Keratinocyte (primary cell): ENCODE data around the gene TTC28. TPM values are rescaled to one million over a fixed set of nuclear protein-coding genes. Genes with fewer than 3 reads are reported as not detected.

Experiments
- DNase-seq: peaks from one replicate; pipeline ENCODE4 v3.0.0-alpha.2; 2011; ENCODE audit warnings: low read depth, missing footprints, low spot score
- FAIRE-seq: peaks from 2 replicates; lab custom pipeline; 2011; peaks lifted over from hg19 to GRCh38; lab: Jason Lieb, UNC
- H2AFZ ChIP-seq: 2 replicates; pipeline ENCODE4 v1.6.0; 2012; ENCODE audit warnings: low read length, control low read depth, inconsistent platforms; ENCODE audit not compliant: control insufficient read depth
- H3K27ac ChIP-seq: 2 replicates; pipeline ENCODE4 v1.5.1; 2011; ENCODE audit warnings: low read length; ENCODE audit not compliant: control insufficient read depth, insufficient read depth
- H3K27me3 ChIP-seq: 3 replicates; pipeline ENCODE4 v1.6.0; 2011; ENCODE audit warnings: low read length; ENCODE audit not compliant: control insufficient read depth, insufficient read depth; ENCODE audit errors: extremely low read depth
- H3K36me3 ChIP-seq, 2 experiments: 2 replicates in 1 of 2; 3 replicates in 1 of 2; pipeline ENCODE4 v1.5.1; 2011; ENCODE audit warnings: low read length in 2 of 2, mild to moderate bottlenecking in 1 of 2; ENCODE audit not compliant: control insufficient read depth in 2 of 2, insufficient read depth in 2 of 2; ENCODE audit errors: extremely low read depth in 1 of 2
- H3K4me1 ChIP-seq: 3 replicates; pipeline ENCODE4 v1.5.1; 2011; ENCODE audit warnings: low read length; ENCODE audit not compliant: control insufficient read depth, insufficient read depth; ENCODE audit errors: extremely low read depth
- H3K4me2 ChIP-seq: 3 replicates; pipeline ENCODE4 v1.6.0; 2011; ENCODE audit warnings: low read depth, low read length; ENCODE audit not compliant: control insufficient read depth, insufficient read depth; ENCODE audit errors: extremely low read depth
- H3K4me3 ChIP-seq, 3 experiments: fragments of 200-600 bp in 1 of 3; sonication (generic) in 1 of 3; 2 replicates in 2 of 3; 3 replicates in 1 of 3; pipeline ENCODE4 v1.5.1; 2011 to 2016; ENCODE audit warnings: low read length in 3 of 3, mild to moderate bottlenecking in 3 of 3, control low read depth in 2 of 3, inconsistent platforms in 1 of 3, low read depth in 1 of 3, mixed read lengths in 1 of 3, mixed run types in 1 of 3, moderate library complexity in 1 of 3; ENCODE audit not compliant: control insufficient read depth in 2 of 3, insufficient read depth in 2 of 3; ENCODE audit errors: extremely low read depth in 1 of 3
- H3K79me2 ChIP-seq: 2 replicates; pipeline ENCODE4 v1.6.0; 2012; ENCODE audit warnings: low read length; ENCODE audit not compliant: control insufficient read depth, insufficient read depth
- H3K9ac ChIP-seq: 3 replicates; pipeline ENCODE4 v1.6.0; 2011; ENCODE audit warnings: low read length; ENCODE audit not compliant: control insufficient read depth, insufficient read depth; ENCODE audit errors: extremely low read depth
- H3K9me1 ChIP-seq: 3 replicates; pipeline ENCODE4 v1.6.0; 2011; ENCODE audit warnings: low read length; ENCODE audit not compliant: control insufficient read depth, insufficient read depth; ENCODE audit errors: extremely low read depth
- H3K9me3 ChIP-seq: 2 replicates; pipeline ENCODE4 v1.5.1; 2012; ENCODE audit warnings: low read depth, low read length; ENCODE audit not compliant: control insufficient read depth
- H4K20me1 ChIP-seq: 3 replicates; pipeline ENCODE4 v1.6.0; 2011; ENCODE audit warnings: low read length; ENCODE audit not compliant: control insufficient read depth, insufficient read depth; ENCODE audit errors: extremely low read depth
- EZH2 ChIP-seq: IDR thresholded peaks from one replicate; pipeline ENCODE4 v1.6.1; 2012; ENCODE audit warnings: inconsistent platforms, mild to moderate bottlenecking, low read length, moderate library complexity
- dilution Hi-C: fragments of 300-500 bp; cut with MboI; formaldehyde crosslinking; loops from one replicate; pipeline ENCODE4 v1.7.0; 2020; ENCODE audit warnings: low sequenced_read_pairs; ENCODE audit not compliant: extremely low pct_ligation_motif_present
- polyA plus RNA-seq, 5 experiments: library from polyadenylated mRNA; depleted of rRNA in 3 of 5; stranded (reverse) in 3 of 5; stranded (forward) in 1 of 5; unstranded in 1 of 5; fragments of >200 nt; gene quantifications; 1 replicate in 1 of 5; 2 replicates in 3 of 5; 3 replicates in 1 of 5; pipeline versions ENCODE4 v1.2.1 to v1.2.3, GENCODE V29; 2011 to 2012; ENCODE audit warnings: missing spikeins in 2 of 5, low read depth in 1 of 5, low replicate concordance in 1 of 5
- TF ChIP-seq, protein P1 (sequence below), 3 experiments: IDR thresholded peaks in 1 of 3; conservative IDR thresholded peaks in 1 of 3; optimal IDR thresholded peaks in 1 of 3; 2 replicates in 2 of 3; 3 replicates in 1 of 3; pipeline versions ENCODE3 to v1.5.1; 2011; ENCODE audit warnings: low read length in 3 of 3, mild to moderate bottlenecking in 3 of 3, moderate library complexity in 2 of 3, control low read depth in 1 of 3, inconsistent platforms in 1 of 3; ENCODE audit not compliant: insufficient read depth in 2 of 3; ENCODE audit errors: extremely low read depth in 1 of 3

Gene TTC28
- polyA plus RNA-seq, 1 donor (not counting 4 experiments of a cell fraction or from before 2014, with no cell fraction given): 0.66 TPM

DNA sequence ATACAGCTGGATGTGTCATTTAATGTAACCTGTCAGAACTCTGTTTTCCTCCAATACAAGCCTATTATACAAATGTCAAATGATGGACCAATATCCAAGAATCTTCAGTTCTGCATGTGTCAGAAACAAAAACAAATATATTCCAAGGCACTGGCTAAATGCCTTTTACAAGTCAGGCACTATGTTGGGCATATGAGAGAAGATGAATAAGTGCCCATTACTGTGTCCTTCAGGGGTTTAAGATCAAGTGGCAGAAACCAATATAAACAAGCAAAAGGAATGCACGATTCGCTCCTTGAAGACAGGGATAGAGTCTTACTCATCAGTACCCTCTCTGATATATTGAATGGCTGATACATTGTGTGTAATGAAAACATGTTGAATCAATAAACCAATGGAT lies 254.4 kb downstream of the TTC28 start:
- no peak overlapping the region for H3K4me3 ChIP-seq
- H3K79me2 ChIP-seq: no peaks in the 10 kb centered on the region
- H3K36me3 ChIP-seq: no peaks in the 10 kb centered on the region
- no peak overlapping the region for H3K4me2 ChIP-seq
- H3K4me1 ChIP-seq: peaks cover 7% of the 10 kb centered on the region
- H2AFZ ChIP-seq: no peak overlapping the region
- dilution Hi-C loops: no loop called here
- FAIRE-seq (no peak), DNase-seq (no peak)
- H3K9ac ChIP-seq: no peak overlapping the region
- no peaks in the 10 kb centered on the region for H3K9me1 ChIP-seq
- TF ChIP-seq, protein P1, sequence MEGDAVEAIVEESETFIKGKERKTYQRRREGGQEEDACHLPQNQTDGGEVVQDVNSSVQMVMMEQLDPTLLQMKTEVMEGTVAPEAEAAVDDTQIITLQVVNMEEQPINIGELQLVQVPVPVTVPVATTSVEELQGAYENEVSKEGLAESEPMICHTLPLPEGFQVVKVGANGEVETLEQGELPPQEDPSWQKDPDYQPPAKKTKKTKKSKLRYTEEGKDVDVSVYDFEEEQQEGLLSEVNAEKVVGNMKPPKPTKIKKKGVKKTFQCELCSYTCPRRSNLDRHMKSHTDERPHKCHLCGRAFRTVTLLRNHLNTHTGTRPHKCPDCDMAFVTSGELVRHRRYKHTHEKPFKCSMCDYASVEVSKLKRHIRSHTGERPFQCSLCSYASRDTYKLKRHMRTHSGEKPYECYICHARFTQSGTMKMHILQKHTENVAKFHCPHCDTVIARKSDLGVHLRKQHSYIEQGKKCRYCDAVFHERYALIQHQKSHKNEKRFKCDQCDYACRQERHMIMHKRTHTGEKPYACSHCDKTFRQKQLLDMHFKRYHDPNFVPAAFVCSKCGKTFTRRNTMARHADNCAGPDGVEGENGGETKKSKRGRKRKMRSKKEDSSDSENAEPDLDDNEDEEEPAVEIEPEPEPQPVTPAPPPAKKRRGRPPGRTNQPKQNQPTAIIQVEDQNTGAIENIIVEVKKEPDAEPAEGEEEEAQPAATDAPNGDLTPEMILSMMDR (optimal IDR thresholded peaks at IDR 0.05 in 1 of 3, IDR thresholded peaks at IDR 0.05 in 1 of 3, conservative IDR thresholded peaks at IDR 0.05 in 1 of 3; ENCODE audit: extremely low read depth in 1 of 3, insufficient read depth in 2 of 3, low read length in 3 of 3): no peak
- no peak for TF ChIP-seq EZH2
- H3K27ac ChIP-seq: no peak overlapping the region
- no peaks in the 10 kb centered on the region for H4K20me1 ChIP-seq
- no peaks in the 10 kb centered on the region for H3K9me3 ChIP-seq
- no peaks in the 10 kb centered on the region for H3K27me3 ChIP-seq

DNA sequence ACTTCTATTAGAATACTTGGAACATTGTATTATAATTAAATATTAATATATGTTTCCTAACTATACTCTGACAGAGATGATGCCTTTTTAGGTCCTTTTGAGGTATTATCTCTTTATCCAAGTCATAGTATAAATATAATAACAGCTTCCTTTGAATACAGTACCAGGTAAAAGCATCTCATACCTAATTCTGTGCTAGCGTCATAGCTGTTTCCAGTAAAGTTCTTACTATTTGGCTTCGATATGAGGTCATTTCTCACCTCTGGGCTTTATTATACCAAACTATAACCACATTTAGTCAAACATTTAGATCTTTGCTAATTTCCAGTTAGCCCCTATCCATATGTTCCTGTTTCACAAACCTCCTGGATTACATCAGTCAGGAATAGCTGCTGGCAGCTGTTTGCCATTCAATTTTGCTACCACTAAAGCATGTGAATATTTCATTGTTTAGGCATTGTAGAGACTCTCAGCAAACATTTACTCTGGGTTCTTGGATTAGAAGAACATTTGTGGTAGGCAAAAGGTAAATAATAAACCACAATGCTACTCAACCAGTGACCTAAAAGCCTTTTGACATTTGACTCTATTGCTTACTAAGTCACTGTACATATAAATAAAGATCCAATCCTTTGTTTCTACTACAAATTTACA lies 255.1 kb downstream of the TTC28 start:
- FAIRE-seq: no peak
- no peak for DNase-seq
- dilution Hi-C loops: no loop called here

More for the DNA sequence above, 255.1 kb downstream of the TTC28 start:
- Histone ChIP-seq H3K4me2 (no peak overlapping the region), H3K9me1 (no peaks in the 10 kb centered on the region), H4K20me1 (no peaks in the 10 kb centered on the region), H3K9ac (no peak overlapping the region), H3K4me3 (no peak overlapping the region), H2AFZ (no peak overlapping the region), H3K27me3 (no peaks in the 10 kb centered on the region), H3K36me3 (no peaks in the 10 kb centered on the region), H3K27ac (no peak overlapping the region), H3K4me1 (peaks cover 7% of the 10 kb centered on the region), H3K9me3 (no peaks in the 10 kb centered on the region), H3K79me2 (no peaks in the 10 kb centered on the region)
- TF ChIP-seq, protein P1 (optimal IDR thresholded peaks at IDR 0.05 in 1 of 3, IDR thresholded peaks at IDR 0.05 in 1 of 3, conservative IDR thresholded peaks at IDR 0.05 in 1 of 3; ENCODE audit: extremely low read depth in 1 of 3, insufficient read depth in 2 of 3, low read length in 3 of 3): no peak
